Right lobe of liver (tissue), 6 donors: Measurements from ENCODE around the gene ASPHD2. TPM values are rescaled to one million over a fixed set of nuclear protein-coding genes. Genes with fewer than 3 reads are reported as not detected.

ENCODE experiments used
- ATAC-seq, 4 donors: fragments of 200-7000 bp; cut with Tn5 transposase; one replicate each; pipeline ENCODE4 v1.9.1; 2020; ENCODE audit warnings: mild to moderate bottlenecking in 4 of 4, moderate library complexity in 4 of 4
- DNase-seq, 3 donors: peaks; one replicate each; pipeline ENCODE4 v3.0.0-alpha.2; 2020
- H3K27ac ChIP-seq, 3 donors: fragments of 200-600 bp; one replicate each; pipeline ENCODE4 v1.8.0; 2022
- H3K27me3 ChIP-seq, 2 donors: fragments of 200-600 bp; one replicate each; pipeline ENCODE4 v1.8.0; 2022
- H3K36me3 ChIP-seq, 4 donors: fragments of 200-600 bp; sonication (generic) in 1 of 4; one replicate each; pipeline versions ENCODE4 v1.5.1 to v1.8.0; 2017 to 2022; ENCODE audit warnings: control low read depth in 1 of 4
- H3K4me1 ChIP-seq, 4 donors: fragments of 200-600 bp; sonication (generic) in 1 of 4; one replicate each; pipeline versions ENCODE4 v1.5.1 to v1.8.0; 2017 to 2022; ENCODE audit warnings: control low read depth in 1 of 4
- H3K4me3 ChIP-seq, 3 donors: fragments of 200-600 bp; one replicate each; pipeline ENCODE4 v1.8.0; 2022
- H3K9me3 ChIP-seq, 4 donors: fragments of 200-600 bp; sonication (generic) in 1 of 4; one replicate each; pipeline versions ENCODE4 v1.5.1 to v1.8.0; 2017 to 2022; ENCODE audit warnings: control low read depth in 1 of 4
- POLR2A ChIP-seq: fragments of 450-650 bp; IDR thresholded peaks from one replicate; pipeline ENCODE4 v1.6.1; 2017; ENCODE audit warnings: antibody characterized with exemption, mild to moderate bottlenecking
- WGBS: methylation state at CpG from one replicate; pipeline ENCODE4 v1.1.6; 2018; ENCODE audit warnings: low coverage, low lambda C conversion rate; ENCODE audit not compliant: insufficient coverage; ENCODE audit errors: missing lambda C conversion rate; 5-methylcytosine and 5-hydroxymethylcytosine counted together
- intact Hi-C, 2 donors: fragments of 100-400 bp; cut with DNase I; formaldehyde crosslinking; loops; one replicate each; pipeline versions ENCODE4 v1.11.2 to v1.14.1; 2022
- total RNA-seq, 6 experiments: library from RNA; depleted of rRNA in 2 of 6; stranded (reverse); fragments of >200 nt in 2 of 6; fragmentation: NEBNext Ultra II Directional in 3 of 6; extraction: Animal tissue kit (Norgen Biotek cat#: 25700) in 3 of 6; gene quantifications; one replicate each; pipeline versions ENCODE4 v1.1.0 to v1.2.4, GENCODE V29; 2016 to 2023
- TF ChIP-seq, protein P1 (sequence below), 4 donors: fragments of 200-600 bp in 3 of 4; fragments of 450-650 bp in 1 of 4; IDR thresholded peaks; one replicate each; pipeline versions ENCODE4 v1.5.1 to v1.8.0; 2016 to 2022; ENCODE audit warnings: antibody characterized with exemption in 4 of 4, mild to moderate bottlenecking in 2 of 4
- donor health status: DM: no; HTN: yes; CAD: no.
- donor health status: DM: no; HTN: no; CAD: no.
- donor health status: DM: no; HTN: no; CAD: no.
- donor health status: DM: no; HTN: yes; CAD: no.
- donor health status: DM: no; HTN: yes; CAD: no.

ASPHD2 gene
- total RNA-seq, 6 experiments from 2014 or later: 0.07 to 0.38 (median 0.12) TPM; not detected in 3

DNA sequence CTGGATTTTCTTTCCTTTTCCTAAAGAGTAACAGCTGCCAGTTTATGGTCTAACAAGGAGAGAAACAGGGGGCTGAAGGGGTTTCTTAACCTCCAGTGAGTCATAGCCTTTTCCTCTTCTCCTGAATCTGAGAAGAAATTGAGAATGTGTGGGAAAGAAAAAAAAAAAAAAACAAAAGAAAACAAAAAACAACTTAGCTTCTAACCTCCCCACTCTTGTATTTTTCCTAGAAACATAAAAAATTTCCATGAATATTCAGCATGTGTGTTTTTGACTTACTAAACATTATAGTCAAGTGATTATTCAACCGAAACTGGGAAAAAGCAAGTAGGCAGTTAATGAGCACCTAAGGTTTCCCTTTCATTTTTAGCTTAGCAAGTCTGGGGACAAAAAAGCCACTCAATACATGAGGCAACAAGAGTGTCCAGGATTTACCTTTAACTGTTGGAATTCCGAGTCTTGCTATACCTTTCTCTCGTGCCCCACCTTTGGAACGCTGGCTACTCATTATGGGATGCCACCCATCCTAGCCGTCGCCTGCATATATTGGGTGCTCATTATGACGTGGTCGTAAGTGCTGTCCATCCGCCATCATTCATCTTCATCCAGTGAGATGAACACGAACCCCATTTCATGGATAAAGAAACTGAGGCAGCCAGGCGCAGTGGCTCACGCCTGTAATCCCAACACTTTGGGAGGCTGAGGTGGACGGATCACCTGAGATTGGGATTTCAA is 2.4 kb downstream of the ASPHD2 start:
- no peaks in the 10 kb centered on the region for H3K9me3 ChIP-seq
- H3K27ac ChIP-seq: no peak overlapping the region
- no peak overlapping the region for H3K4me3 ChIP-seq
- H3K4me1 ChIP-seq: no peaks in the 10 kb centered on the region
- no peak for DNase-seq
- intact Hi-C loops: no loop called here
- ATAC-seq: no peak
- WGBS: 64% methylated on average over 12 of the region's 13 CpGs
- TF ChIP-seq, protein P1, sequence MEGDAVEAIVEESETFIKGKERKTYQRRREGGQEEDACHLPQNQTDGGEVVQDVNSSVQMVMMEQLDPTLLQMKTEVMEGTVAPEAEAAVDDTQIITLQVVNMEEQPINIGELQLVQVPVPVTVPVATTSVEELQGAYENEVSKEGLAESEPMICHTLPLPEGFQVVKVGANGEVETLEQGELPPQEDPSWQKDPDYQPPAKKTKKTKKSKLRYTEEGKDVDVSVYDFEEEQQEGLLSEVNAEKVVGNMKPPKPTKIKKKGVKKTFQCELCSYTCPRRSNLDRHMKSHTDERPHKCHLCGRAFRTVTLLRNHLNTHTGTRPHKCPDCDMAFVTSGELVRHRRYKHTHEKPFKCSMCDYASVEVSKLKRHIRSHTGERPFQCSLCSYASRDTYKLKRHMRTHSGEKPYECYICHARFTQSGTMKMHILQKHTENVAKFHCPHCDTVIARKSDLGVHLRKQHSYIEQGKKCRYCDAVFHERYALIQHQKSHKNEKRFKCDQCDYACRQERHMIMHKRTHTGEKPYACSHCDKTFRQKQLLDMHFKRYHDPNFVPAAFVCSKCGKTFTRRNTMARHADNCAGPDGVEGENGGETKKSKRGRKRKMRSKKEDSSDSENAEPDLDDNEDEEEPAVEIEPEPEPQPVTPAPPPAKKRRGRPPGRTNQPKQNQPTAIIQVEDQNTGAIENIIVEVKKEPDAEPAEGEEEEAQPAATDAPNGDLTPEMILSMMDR (IDR thresholded peaks at IDR 0.05): no peak
- no peak for TF ChIP-seq POLR2A
- H3K36me3 ChIP-seq: no peaks in the 10 kb centered on the region
- no peaks in the 10 kb centered on the region for H3K27me3 ChIP-seq

DNA sequence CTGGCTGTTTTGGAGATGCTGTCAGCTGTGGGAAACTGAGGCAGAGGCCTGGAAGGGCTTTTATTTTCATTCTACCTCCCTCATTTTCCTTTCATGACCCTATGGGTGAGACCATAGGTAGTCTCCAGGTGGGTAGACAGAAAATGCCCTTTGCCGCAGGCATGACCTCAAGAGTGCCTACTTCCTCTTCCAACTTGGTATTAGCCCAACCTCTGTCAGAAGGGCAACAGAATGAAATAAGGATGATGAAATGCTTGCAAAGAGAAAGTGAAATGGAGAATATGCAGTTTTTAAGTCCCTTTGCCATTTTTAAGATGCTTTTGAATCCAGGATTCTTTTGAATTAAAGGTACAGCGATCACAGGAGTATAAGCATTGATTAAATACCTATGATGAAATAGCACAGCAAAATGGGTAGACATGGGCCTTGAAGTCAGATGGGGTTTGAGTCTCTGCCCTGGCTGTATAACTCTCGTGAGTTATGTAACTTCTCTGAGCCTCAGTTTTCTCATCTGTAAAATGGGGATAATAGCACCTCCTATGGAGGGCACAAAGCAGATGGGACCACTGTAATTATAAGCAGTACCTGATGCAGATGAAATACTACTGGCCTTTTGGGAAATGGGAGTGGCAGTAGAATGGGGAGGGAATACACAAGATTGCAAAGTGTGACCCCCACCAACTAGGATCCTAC is 3.7 kb downstream of the ASPHD2 start:
- Histone ChIP-seq H3K27ac (no peak overlapping the region), H3K9me3 (no peaks in the 10 kb centered on the region), H3K4me1 (no peaks in the 10 kb centered on the region), H3K27me3 (no peaks in the 10 kb centered on the region), H3K4me3 (no peak overlapping the region), H3K36me3 (no peaks in the 10 kb centered on the region)
- WGBS: 60% methylated on average over 3 of the region's 3 CpGs
- TF ChIP-seq POLR2A: no peak
- TF ChIP-seq, protein P1 (IDR thresholded peaks at IDR 0.05): no peak
- intact Hi-C loops: no loop called here
- no peak for ATAC-seq
- no peak for DNase-seq

DNA sequence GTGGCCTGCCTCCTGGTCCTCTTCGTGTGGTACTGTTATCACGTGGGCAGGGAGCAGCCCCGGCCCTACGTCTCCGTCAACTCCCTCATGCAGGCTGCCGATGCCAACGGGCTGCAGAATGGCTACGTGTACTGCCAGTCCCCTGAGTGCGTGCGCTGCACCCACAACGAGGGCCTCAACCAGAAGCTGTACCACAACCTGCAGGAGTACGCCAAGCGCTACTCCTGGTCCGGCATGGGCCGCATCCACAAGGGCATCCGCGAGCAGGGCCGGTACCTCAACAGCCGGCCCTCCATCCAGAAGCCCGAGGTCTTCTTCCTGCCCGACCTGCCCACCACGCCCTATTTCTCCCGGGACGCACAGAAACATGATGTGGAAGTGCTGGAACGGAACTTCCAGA is 4.7 kb downstream of the ASPHD2 start:
- no peak for ATAC-seq

DNA sequence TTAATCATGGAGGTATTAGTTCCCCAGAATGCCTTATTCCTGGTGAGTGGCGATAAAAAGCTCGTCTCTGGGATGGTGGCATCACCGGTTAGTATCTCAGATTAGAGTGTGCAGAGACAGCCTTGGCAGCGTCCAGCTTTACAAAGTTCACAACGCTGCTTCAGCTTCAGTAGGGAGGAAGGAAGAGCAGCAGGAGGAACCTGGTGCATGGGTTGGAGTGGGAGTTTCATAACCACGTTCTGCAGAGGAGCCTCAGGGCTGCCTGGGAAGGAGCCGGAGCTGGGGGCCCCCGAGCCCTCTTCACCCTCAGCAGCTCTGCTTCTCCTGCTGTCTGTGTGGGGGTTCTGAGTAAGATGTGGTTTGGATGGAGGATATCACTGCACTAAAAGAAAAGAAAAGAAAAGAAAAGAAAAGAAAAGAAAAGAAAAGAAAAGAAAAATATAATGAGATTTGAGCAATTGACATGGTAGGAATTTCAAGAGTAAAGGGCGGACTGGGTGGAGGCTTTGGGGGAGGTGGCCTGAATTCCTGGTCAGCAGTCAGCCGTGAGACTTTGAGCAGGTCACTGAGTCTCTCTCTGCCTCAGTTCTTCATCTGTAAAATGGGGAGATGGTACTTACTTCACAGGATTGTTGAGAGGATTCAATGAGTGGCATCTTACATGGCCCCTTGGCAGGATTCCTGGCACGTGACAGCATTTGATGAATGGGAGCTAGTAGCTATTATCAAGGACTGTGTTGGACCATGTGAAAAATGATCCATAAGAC is 6.5 kb downstream of the ASPHD2 start:
- intact Hi-C loops: no loop called here
- 44% methylated on average over 11 of the region's 11 CpGs for WGBS
- TF ChIP-seq POLR2A: no peak
- TF ChIP-seq, protein P1 (IDR thresholded peaks at IDR 0.05): no peak
- Histone ChIP-seq H3K27ac (no peak overlapping the region), H3K36me3 (no peaks in the 10 kb centered on the region), H3K4me1 (no peaks in the 10 kb centered on the region), H3K27me3 (no peaks in the 10 kb centered on the region), H3K9me3 (no peaks in the 10 kb centered on the region), H3K4me3 (no peak overlapping the region)
- DNase-seq: no peak
- peak in 2 of 4 donors; percentile 29 to 37 for ATAC-seq

More for the DNA sequence above, 4.7 kb downstream of the ASPHD2 start:
- Histone ChIP-seq H3K36me3 (no peaks in the 10 kb centered on the region), H3K9me3 (no peaks in the 10 kb centered on the region), H3K27ac (no peak overlapping the region), H3K27me3 (no peaks in the 10 kb centered on the region), H3K4me3 (no peak overlapping the region), H3K4me1 (no peaks in the 10 kb centered on the region)
- WGBS: 83% methylated on average over 8 of the region's 25 CpGs
- no peak for DNase-seq
- no peak for TF ChIP-seq POLR2A
- TF ChIP-seq, protein P1 (IDR thresholded peaks at IDR 0.05): no peak
- intact Hi-C loops: no loop called here
